Caco-2 (cell line): ENCODE data around the gene CNTNAP3B. TPM values are rescaled to one million over a fixed set of nuclear protein-coding genes. Genes with fewer than 3 reads are reported as not detected.
"Not testable (repeated sequence)": the region's sequence is repeated elsewhere in the genome, so short reads cannot be mapped to it uniquely, and the experiment has no call there.

Experiments used
- BruUV-seq: library from RNA; stranded (reverse); fragments of 400-500 nt; replicated peaks from 2 replicates; lab custom pipeline; 2021; lab: Mats Ljungman, UMichigan
- CTCF ChIA-PET: fragments of 300-600 bp; sonication (Branson Sonifier 250); formaldehyde crosslinking; loops from one replicate; lab custom pipeline; 2022; ENCODE audit warnings: antibody characterized with exemption; lab: Charles Lee
- POLR2A ChIA-PET: fragments of 300-600 bp; sonication (Branson Sonifier 250); formaldehyde crosslinking; loops from one replicate; lab custom pipeline; 2022; ENCODE audit warnings: antibody characterized with exemption; lab: Charles Lee
- DNase-seq, 2 experiments: peaks; one replicate each; pipeline versions ENCODE4 v3.0.0 to v3.0.0-alpha.2; 2020 to 2022
- H3K27me3 ChIP-seq: replicated peaks from 2 replicates; pipeline ENCODE4 v1.6.0; 2011; ENCODE audit warnings: low read length; ENCODE audit not compliant: control insufficient read depth, insufficient read depth
- H3K36me3 ChIP-seq: 2 replicates; pipeline ENCODE4 v1.5.1; 2011; ENCODE audit warnings: low read length; ENCODE audit not compliant: control insufficient read depth, insufficient read depth
- H3K4me1 ChIP-seq: fragments of 250-450 bp; sonication (Bioruptor Pico); 2 replicates; pipeline ENCODE4 v1.5.1; 2020; ENCODE audit warnings: mild to moderate bottlenecking
- H3K4me3 ChIP-seq: 2 replicates; pipeline ENCODE4 v1.5.1; 2011; ENCODE audit warnings: low read depth, mild to moderate bottlenecking, control low read depth, low read length
- H3K9me3 ChIP-seq: fragments of 250-450 bp; sonication (Bioruptor Pico); 2 replicates; pipeline ENCODE4 v1.5.1; 2020; ENCODE audit warnings: mild to moderate bottlenecking, moderate library complexity
- H3K27ac Mint-ChIP-seq: one replicate; pipeline ENCODE4 v1.8.0; 2022; ENCODE audit warnings: mixed read lengths; ENCODE audit not compliant: unreplicated experiment
- H3K27me3 Mint-ChIP-seq: one replicate; pipeline ENCODE4 v1.8.0; 2022; ENCODE audit warnings: mixed read lengths; ENCODE audit not compliant: insufficient read depth, unreplicated experiment
- H3K36me3 Mint-ChIP-seq: one replicate; pipeline ENCODE4 v1.8.0; 2022; ENCODE audit warnings: mild to moderate bottlenecking, mixed read lengths; ENCODE audit not compliant: insufficient read depth, unreplicated experiment
- H3K4me1 Mint-ChIP-seq: one replicate; pipeline ENCODE4 v1.8.0; 2022; ENCODE audit warnings: low read depth, mixed read lengths; ENCODE audit not compliant: unreplicated experiment
- H3K4me3 Mint-ChIP-seq: one replicate; pipeline ENCODE4 v1.8.0; 2022; ENCODE audit warnings: mild to moderate bottlenecking, moderate library complexity, mixed read lengths; ENCODE audit not compliant: unreplicated experiment
- H3K9me3 Mint-ChIP-seq: one replicate; pipeline ENCODE4 v1.8.0; 2022; ENCODE audit warnings: mixed read lengths; ENCODE audit not compliant: unreplicated experiment
- intact Hi-C: fragments of 100-400 bp; cut with micrococcal nuclease; formaldehyde crosslinking; loops from one replicate; pipeline ENCODE4 v1.10.0; 2022; ENCODE audit not compliant: unreplicated experiment
- total RNA-seq: library from RNA; stranded (reverse); gene quantifications from 2 replicates; pipeline ENCODE4 v1.2.3, GENCODE V29; 2022

CNTNAP3B gene
- total RNA-seq, 1 experiment from 2014 or later = not detected

DNA sequence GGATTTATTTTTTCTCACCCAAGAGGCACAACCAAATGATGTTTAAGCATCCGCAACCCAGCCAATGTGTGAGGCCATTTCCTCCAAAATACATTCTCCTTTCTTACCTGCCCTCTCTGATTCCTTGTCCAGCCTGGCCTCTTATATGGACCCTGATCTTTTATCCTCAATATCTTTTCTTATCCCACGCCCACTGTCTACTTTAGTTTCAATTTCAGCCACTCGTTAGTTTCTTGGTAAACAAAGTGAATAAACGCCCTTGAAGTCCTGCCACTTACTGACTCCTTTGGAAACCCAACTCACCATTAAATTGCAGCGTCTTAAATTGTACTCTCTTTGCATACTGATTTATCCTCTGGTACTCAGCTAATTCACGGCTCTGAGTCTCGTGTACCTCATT lies 281.4 kb downstream of the CNTNAP3B start:
- H3K4me3 ChIP-seq, H3K36me3 ChIP-seq, BruUV-seq, POLR2A ChIA-PET, CTCF ChIA-PET, H3K4me3 Mint-ChIP-seq, H3K9me3 Mint-ChIP-seq, H3K27me3 Mint-ChIP-seq, H3K4me1 ChIP-seq, H3K27ac Mint-ChIP-seq, DNase-seq, H3K9me3 ChIP-seq, H3K27me3 ChIP-seq, intact Hi-C loops, H3K36me3 Mint-ChIP-seq, H3K4me1 Mint-ChIP-seq: not testable (repeated sequence)

Other genes with a start within 250 kb of the CNTNAP3B start
- gene SPATA31A6, start 54.2 kb upstream of the CNTNAP3B start, total RNA-seq = not detected in 2 replicates